Gastroesophageal sphincter (tissue), 3 donors: ENCODE measurements around the gene LPAR5.

Source experiments
- EP300 ChIP-seq: sonication (generic); formaldehyde crosslinking; IDR thresholded peaks from one replicate; pipeline ENCODE4 v1.6.1; 2017; ENCODE audit warnings: antibody characterized with exemption, mild to moderate bottlenecking
- POLR2A ChIP-seq, 2 donors: fragments of 450-650 bp; IDR thresholded peaks; one replicate each; pipeline ENCODE4 v1.6.1; 2017; ENCODE audit warnings: antibody characterized with exemption in 2 of 2, mild to moderate bottlenecking in 2 of 2, moderate library complexity in 1 of 2
- POLR2AphosphoS5 ChIP-seq: sonication (generic); formaldehyde crosslinking; IDR thresholded peaks from one replicate; pipeline ENCODE4 v1.6.1; 2017; ENCODE audit warnings: antibody characterized with exemption
- TF ChIP-seq, protein P1 (sequence below), 4 experiments: fragments of 200-600 bp in 2 of 4; fragments of 450-650 bp in 2 of 4; sonication (generic) in 1 of 4; IDR thresholded peaks; one replicate each; pipeline ENCODE4 v1.5.1; 2017 to 2019; ENCODE audit warnings: antibody characterized with exemption in 4 of 4, mild to moderate bottlenecking in 2 of 4, moderate library complexity in 2 of 4

DNA sequence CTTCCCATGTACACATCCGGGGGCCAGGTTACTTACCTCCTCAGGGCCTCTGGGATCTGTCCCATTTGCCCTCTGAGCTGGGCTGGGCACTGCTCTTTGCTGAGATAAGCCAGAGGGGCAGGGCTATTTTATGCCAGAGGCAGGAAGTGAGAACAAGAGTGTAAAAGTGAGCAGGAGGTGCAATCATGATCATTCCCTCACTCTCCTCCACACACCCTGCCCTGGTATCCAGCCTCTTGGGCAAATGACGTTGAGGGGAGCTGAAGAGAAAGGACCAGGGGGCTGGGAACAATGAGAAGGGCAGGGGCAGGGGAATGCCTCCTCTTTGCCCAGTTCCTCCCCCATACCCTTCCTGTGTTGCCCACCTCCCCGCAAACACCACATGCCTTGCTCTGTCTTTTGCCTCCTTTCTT lies 4.2 kb downstream of the LPAR5 start:
- TF ChIP-seq, protein P1, sequence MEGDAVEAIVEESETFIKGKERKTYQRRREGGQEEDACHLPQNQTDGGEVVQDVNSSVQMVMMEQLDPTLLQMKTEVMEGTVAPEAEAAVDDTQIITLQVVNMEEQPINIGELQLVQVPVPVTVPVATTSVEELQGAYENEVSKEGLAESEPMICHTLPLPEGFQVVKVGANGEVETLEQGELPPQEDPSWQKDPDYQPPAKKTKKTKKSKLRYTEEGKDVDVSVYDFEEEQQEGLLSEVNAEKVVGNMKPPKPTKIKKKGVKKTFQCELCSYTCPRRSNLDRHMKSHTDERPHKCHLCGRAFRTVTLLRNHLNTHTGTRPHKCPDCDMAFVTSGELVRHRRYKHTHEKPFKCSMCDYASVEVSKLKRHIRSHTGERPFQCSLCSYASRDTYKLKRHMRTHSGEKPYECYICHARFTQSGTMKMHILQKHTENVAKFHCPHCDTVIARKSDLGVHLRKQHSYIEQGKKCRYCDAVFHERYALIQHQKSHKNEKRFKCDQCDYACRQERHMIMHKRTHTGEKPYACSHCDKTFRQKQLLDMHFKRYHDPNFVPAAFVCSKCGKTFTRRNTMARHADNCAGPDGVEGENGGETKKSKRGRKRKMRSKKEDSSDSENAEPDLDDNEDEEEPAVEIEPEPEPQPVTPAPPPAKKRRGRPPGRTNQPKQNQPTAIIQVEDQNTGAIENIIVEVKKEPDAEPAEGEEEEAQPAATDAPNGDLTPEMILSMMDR (IDR thresholded peaks at IDR 0.05): no peak
- no peak for TF ChIP-seq EP300
- no peak for TF ChIP-seq POLR2AphosphoS5
- no peak for TF ChIP-seq POLR2A (IDR thresholded peaks at IDR 0.05)
